Measurements from ENCODE around the gene CRIM1.

The CRIM1 gene

GRCh38 chr2:36596397-36596796, 240.8 kb downstream of the CRIM1 start:
- DNase-seq: no peak

- no peak for DNase-seq
These were observed 241.5 kb downstream of the CRIM1 start for GRCh38 chr2:36597003-36597531.

GRCh38 chr2:36597532-36598377, 242.2 kb downstream of the CRIM1 start, which contains the start of gene FEZ2:
FEZ2 (minus strand) TSS chr2:36598168; CDS start chr2:36598142, 26 bp downstream.
- DNase-seq: peak; percentile 65

Measured in NCI-H2171 treated with DMSO at 0.1 percent for 48 hours (cell line).